Loucy (cell line): Measurements from ENCODE around the gene MICU1.

Source experiments
- CTCF ChIP-seq: fragments of 200-600 bp; sonication (generic); conservative IDR thresholded peaks from 2 replicates; pipeline ENCODE4 v1.5.1; 2014; ENCODE audit warnings: mild to moderate bottlenecking, antibody characterized with exemption, low read length
- EZH2phosphoT487 ChIP-seq: fragments of 200-600 bp; IDR thresholded peaks from 2 replicates; pipeline ENCODE4 v1.6.1; 2018; ENCODE audit warnings: antibody characterized with exemption, mild to moderate bottlenecking, moderate library complexity, borderline replicate concordance

DNA sequence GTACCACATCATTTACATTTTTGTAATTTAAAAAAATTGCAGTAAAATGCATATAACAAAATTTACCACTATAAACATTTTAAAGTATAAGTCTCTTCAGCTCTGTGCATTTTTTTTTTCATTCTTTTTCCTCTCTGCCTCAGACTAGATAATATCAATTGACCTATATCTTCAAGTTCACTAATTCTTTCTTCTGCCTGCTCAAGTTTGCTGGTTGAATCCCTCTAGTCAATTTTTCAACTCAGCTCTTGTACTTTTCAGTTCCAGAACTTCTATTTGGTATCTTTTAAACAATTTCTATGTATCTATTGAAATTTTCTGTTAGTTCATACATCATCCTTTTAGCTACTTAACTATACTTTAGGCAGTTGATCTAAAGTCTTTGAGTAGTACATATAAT lies 112.0 kb downstream of the MICU1 start:
- no peak for TF ChIP-seq CTCF
- no peak for TF ChIP-seq EZH2phosphoT487
